Adrenal gland (tissue), 5 donors: Measurements from ENCODE around the gene CDC25C.

Experiments
- POLR2A ChIP-seq, 2 donors: fragments of 450-650 bp; IDR thresholded peaks; one replicate each; pipeline ENCODE4 v1.6.1; 2017; ENCODE audit warnings: antibody characterized with exemption in 2 of 2, mild to moderate bottlenecking in 2 of 2, moderate library complexity in 1 of 2
- TF ChIP-seq, protein P1 (sequence below), 6 experiments: fragments of 450-650 bp in 4 of 6; fragments of 200-600 bp in 2 of 6; sonication (generic) in 1 of 6; IDR thresholded peaks; 1 replicate in 5 of 6; 2 replicates in 1 of 6; pipeline versions ENCODE4 v1.5.1 to v1.8.0; 2016 to 2021; ENCODE audit warnings: antibody characterized with exemption in 6 of 6, mild to moderate bottlenecking in 2 of 6, moderate library complexity in 1 of 6
- donor health status: DM: no; HTN: no; CAD: no.

DNA sequence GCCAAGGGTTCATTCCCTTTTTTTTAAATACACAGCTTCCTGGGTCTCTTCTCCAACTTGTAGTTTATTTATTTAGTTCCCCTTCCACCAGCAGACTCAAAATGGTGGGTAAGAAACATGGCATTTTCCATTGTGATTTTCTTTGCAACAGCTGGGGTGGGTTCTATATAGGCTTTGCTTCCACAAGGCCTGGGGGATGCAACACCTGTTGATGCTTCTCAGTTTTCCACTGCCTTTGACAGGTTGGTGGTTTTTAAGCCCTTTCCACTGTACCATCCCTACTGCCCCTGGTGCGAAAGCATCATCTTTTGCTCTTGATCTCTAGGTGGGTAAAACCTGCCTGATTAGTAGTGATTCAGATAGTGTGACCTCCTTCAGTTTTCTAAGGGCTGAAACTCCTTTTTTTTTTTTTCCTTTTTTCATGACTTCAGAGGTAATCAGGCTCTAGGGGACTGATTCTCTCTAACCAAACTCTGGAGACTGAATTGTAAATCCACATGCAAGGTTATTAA lies 29.4 kb upstream of the CDC25C start:
- TF ChIP-seq, protein P1, sequence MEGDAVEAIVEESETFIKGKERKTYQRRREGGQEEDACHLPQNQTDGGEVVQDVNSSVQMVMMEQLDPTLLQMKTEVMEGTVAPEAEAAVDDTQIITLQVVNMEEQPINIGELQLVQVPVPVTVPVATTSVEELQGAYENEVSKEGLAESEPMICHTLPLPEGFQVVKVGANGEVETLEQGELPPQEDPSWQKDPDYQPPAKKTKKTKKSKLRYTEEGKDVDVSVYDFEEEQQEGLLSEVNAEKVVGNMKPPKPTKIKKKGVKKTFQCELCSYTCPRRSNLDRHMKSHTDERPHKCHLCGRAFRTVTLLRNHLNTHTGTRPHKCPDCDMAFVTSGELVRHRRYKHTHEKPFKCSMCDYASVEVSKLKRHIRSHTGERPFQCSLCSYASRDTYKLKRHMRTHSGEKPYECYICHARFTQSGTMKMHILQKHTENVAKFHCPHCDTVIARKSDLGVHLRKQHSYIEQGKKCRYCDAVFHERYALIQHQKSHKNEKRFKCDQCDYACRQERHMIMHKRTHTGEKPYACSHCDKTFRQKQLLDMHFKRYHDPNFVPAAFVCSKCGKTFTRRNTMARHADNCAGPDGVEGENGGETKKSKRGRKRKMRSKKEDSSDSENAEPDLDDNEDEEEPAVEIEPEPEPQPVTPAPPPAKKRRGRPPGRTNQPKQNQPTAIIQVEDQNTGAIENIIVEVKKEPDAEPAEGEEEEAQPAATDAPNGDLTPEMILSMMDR (IDR thresholded peaks at IDR 0.05), result no peak
- no peak for TF ChIP-seq POLR2A (IDR thresholded peaks at IDR 0.05)
